Glomerular endothelial cell (primary cell): ENCODE data around the gene SMLR1. TPM values are rescaled to one million over a fixed set of nuclear protein-coding genes. Genes with fewer than 3 reads are reported as not detected.

ENCODE experiments used
- DNase-seq: peaks from one replicate; pipeline ENCODE4 v3.0.0-alpha.2; 2011; ENCODE audit warnings: low read depth, low spot score; ENCODE audit errors: extremely low read depth
- total RNA-seq: library from RNA; depleted of rRNA; stranded (reverse); fragments of >200 nt; gene quantifications from 2 replicates; pipeline ENCODE4 v1.2.3, GENCODE V29; 2015

The SMLR1 gene
- total RNA-seq, 1 donor from 2014 or later = not detected

DNA sequence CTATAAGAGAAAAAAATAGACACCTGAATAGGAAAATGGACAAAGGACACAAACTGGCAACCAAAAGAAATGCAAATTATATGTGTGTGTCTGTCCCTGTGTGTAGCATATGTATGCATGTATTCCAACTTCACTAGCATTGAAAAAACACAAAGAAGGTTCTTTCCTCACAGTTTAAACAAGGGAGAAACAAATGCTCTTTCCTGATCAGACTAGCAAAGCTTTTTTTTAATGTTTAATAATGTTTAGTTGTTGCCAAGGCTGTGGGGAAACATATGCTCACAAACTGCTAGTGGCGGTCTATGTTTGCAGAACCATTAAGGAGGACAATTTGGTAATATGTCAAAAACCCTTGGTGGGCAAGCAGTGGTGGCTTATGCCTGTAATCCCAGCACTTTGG, 22.4 kb downstream of the SMLR1 start:
- no peak for DNase-seq

DNA sequence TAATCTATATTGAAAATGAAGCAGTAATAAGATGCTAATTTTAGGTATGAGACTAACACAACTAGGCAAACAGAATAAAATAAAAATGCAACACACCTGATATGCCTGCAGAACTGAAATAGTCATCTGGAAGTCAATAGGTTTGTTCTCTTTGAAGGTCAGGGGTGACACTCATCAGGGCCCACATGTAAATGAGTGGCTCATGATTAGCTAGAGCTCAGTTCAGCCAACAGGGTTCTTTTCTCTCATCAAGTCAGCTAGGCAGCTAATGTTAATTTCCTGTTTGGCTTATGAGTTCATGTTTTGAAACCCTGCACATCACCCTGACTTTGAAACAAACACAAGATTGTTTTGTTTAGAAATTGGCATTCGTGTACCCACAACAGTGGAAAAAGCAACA, 23.8 kb downstream of the SMLR1 start:
- DNase-seq = no peak

DNA sequence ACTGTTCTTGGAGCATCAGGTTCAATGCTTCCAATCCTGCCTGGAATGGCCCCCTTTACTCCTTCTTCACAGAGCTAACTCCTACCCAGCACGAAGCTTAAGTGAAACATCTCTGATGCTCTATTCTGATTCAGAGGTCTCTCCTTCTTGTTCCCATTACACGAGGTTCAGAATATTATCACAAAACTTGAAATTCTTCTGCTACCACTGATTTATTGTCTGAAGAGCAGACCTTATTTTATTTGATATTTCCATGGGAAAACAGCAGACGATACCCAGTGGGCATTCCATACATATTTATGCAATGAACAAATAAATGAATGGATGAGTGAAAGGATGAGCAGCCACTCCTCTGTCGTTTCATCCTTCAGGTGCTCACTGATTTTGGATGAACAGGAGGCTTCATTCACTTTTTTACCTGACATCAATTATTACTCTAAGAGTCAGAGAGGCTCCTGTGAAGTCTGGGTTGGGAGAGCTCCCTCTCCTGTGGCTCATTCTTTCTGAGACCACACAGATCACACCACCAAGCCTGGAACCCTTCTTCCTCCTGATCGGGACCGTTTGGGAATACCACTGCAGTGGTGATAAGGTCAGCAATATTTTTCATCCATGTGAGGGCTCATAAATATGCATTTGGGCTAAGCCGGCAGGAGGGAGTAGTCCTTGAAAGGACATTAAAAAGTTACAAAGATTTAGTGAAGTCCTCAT, 25.8 kb downstream of the SMLR1 start:
- no peak for DNase-seq

DNA sequence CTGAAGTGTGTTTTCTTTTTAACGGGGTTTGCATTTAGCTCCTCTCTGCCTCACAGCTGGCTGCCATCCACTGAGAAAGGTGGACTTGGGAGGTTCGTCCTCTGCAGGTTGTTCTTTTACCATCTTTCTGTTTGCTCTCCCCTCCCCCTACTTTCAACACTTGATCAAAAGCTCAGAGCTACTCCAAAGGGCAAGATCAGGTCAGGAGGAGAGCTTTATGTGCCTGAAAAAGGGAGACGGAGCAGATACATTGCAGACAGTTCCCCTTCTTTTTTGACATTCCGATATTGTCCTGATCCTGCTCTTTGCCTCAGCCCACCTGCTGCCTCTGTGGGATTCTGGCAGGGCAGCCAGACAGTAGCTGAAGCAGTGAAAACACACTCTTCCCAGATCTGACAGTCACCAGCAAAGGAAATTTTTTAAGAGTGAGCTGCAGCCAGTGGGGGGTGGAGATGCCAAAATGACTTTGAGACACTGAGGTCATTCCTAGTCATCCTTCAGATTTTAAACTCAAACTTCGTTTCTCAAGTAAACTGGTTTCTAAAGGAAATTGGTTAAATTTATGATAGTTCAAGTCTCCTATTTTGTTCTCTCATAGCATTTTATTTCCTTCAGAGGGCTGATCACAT, 26.5 kb downstream of the SMLR1 start:
- DNase-seq = no peak

DNA sequence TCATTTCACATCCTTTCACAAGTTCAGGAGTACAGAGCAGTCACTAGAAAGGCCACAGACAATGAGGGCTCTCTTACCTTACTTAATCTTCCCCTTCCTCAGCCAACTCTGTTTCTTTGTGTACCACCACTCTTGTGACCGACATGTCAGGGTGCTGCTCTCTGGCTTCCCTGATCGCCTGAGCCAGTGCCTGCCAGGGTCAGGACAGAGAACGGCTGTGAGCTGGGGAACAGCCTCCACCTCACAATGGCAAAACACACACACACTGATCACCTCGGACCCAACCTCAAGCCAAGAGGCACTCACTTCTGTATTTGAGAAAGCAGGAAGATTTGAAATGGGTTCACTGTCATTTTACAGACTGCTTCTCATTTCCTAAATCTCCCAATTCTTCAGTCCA, 30.8 kb downstream of the SMLR1 start:
- no peak for DNase-seq

DNA sequence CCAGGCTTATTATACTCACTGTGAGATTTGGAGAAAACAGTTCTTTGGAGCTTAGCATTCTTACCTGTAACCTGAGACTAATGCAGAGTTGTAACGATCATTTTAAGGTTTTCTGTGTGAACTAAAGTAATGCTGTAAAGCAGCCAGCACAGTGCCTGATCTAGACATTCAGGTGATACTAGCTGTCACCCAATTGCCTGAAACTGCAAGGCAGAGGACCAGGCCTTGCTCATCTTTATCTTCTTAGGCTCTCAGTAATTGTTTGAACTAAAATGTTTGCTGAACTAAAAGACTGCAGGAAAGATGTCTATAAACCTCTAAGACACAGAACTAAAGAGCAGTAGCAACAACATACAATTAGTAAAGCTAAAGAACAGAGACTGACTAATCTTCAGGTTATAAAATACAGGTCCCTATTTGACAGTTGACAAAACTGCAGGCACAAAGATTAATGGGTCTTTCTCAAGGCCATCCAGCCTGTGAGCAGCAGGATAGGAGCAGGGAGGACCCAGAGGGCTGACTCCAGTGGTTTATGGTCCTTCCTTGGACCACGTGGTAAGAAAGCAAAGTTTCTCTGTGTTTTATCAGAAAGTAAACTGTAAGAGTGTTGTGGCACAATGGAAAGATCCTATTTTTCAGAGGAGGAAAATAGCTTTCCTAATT, 31.4 kb downstream of the SMLR1 start:
- no peak for DNase-seq

DNA sequence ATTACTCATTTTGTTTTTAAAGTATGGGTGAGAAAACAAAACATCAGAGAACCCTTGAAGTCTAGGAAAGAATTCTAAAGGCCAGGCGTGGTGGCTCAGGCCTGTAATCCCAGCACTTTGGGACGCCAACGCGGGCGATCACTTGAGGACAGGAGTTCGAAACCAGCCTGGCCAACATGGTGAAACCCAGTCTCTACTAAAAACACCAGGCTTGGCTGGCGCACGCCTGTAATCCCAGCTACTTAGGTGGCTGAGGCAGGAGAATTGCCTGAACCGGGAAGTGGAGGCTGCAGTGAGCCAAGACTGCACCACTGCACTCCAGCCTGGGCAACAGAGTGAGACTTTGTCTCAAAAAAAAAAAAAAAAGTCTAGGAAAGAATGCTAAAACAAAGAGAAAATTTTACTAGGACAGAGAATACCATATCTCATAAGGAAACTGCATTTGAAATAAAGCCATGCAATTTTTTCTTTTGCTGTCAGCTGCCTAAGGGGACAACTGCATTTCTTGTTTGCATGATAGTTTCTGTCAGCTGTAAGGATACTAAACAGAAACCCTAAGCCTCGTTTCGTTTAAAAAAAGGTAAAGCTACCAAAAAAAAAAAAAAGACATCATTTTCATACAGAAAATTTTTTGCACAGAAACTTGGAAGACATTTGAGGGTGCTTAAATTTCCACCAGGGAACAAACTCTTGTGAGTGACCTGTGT, 32.1 kb downstream of the SMLR1 start:
- DNase-seq = no peak

DNA sequence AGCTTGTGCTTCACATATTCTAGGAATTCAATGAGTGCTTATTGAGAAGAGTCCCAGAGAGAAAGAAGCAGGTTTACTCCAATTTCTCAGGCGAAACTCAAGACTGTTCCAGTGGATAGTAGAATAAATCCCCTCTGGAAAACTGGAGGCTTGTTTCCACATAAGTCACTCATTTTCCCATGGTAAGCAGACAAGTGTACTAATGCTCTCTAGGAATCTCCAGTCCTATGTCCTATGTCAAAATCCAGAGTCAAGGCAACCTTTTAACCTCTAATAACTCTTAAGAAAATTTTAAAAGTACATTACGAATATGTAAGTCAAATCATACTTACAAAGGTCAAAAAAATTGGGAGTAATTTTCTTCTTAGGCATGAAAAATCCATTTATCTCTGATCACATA, 35.2 kb downstream of the SMLR1 start:
- DNase-seq = no peak

DNA sequence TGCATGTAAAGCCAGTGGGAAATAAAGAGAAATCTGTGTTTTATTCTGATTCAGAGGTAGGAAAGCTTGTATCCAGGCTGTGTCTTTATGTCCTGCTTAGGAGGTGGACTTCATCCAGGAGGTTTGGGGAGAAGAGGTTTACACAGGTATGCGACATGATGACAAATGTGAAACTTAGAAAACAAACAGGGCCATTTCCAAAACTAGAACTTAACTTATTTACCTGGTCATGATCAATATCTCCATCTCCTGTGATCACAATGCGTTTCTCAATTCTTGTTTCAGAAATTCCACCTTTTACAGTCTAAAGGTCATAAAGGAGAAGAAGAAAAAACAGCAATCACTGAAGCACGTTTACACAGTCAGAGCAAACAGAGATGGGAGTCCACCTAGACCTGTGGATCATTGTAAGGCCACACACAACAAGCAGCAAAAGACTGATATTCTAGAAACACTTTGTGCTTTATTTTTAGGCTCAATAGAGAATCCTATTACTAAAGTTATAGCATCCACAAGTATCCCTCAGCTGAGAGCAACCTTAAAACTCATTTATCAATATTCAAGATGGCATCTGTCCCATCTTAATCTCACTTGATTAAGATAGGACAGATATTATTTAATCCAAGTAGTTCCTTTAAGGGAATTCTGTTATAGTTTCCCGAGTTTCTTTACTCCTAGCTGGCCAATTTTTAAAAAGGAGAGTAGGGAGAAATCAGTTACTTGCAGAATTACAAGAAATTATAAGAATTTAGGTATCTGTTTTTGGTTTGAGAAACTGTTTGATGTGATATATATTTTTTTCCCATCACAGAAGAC, 36.4 kb downstream of the SMLR1 start:
- no peak for DNase-seq

DNA sequence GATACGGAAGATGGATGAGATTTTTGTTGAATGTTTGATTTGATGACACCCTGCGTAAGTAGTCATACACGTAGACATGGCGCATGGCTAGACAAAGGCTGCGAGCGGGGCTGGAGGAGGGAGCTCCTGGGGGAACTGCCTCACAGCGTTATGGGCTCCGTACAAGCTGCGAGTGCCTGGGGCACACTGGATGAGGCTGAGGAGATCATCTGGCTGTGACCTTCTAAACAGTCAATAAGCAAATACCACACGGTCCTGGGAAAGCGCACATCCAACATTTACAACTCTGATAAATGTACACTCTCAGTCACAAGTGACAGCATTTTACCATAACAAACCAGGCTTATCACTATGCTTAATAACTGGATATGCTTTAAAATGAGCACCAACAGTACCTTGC, 37.1 kb downstream of the SMLR1 start:
- DNase-seq = no peak

DNA sequence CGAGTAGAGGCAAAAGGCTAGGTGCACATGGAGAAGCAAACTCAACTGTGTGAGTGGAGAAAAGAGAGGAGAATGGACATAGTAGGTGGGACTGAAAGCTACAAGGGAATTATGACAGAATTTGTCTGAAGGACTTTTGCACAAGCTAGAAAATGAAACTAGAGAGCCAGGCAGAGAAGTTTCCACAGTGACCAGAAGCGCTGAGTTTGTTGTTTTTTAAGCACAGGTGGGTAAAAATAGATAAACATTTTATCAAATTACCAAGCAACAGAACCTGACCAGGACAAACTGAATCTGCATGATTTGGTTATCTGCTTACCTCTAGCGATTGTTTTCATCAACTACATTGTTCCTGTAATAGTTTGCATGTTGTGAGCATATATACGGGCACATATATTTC, 38.6 kb downstream of the SMLR1 start:
- no peak for DNase-seq

DNA sequence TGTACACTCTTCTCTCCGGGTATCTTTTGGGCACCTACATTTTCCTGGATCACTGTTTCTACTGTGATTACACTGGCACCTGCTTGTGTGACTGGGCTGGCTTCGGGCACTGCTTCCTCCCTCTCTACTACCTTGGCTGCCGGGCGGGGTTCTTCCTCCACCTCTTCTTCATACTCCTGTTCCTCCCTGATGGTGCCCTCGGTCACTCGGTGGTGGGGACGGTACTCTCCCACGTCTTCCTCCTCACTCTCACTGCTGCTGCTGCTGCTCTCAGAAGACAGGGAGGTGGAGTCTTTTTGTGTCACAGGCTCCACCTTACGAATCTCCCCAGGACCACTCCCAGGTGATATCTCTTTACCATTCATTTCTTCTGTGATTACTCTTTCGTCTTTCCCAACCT, 42.5 kb downstream of the SMLR1 start:
- DNase-seq = no peak

DNA sequence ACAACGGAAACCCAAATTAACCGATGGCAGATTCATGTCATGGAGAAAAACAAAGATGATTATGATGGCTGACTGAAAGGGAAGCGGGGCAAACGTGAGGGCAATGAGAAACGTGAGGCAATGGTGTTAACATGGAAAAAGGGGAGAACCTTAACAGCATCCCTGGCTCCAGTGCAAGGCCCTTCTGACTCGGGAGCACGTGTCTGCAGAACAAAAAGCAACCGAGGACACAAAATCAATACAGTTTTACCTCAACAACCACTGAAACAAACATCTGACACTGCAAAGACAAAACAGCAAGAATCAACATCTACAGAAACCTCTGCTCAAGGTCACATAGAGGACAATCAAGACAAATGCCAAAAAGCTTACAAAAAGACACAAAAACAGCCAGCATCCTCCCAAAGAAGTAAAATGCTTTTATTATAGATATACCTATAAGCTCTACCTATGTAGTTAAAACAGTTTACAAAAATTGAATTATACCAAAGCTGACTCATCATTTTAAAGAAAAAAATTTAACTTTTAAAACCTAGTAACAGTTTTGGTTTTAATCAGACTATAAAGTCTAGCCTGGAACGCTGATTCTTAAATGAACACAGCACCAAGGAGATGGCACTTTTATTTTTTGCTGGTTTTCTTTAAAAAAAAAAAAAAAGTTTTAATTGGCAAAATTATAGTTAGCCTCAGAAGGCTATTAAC, 43.1 kb downstream of the SMLR1 start:
- DNase-seq = no peak

DNA sequence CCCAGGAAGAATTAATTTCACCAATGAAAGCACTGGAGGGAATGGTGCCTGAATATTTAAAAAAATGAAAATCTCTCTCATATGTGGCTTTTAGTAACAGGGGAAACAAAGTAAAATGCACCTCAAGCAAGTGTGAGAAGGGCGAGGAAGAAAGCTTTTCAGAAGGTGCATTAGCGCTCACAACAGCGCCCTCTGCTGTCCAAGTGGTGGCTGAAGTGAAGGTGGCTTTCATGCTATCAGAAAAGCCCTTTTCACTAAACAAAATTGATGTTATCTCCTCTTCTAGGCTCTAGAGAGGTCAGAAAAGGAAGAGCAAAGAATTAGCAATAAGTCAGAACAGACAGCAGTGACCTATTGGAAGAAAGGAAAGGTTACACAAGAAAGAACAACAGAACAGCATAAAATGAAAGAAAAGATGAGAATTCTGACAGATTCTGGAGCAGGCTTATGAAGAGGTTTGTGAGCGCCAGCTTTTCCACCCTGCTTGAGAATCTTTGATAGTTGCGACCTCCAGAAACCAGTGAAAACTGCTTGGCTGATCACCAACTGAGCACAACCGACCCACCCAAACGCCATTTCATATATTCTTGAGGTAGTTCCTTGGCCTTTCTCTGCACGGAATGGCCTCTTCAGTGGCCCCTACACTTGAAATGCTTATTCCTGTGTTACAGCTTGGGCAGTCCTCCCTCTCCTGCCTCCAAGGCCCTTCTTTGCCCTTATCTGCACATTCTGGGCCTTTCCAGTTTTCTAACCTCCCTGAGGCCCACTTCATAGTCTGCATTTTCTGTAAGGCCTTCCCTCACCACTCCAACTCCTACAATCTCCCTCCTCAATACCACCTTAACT, 45.3 kb downstream of the SMLR1 start:
- DNase-seq = peak; percentile 16

DNA sequence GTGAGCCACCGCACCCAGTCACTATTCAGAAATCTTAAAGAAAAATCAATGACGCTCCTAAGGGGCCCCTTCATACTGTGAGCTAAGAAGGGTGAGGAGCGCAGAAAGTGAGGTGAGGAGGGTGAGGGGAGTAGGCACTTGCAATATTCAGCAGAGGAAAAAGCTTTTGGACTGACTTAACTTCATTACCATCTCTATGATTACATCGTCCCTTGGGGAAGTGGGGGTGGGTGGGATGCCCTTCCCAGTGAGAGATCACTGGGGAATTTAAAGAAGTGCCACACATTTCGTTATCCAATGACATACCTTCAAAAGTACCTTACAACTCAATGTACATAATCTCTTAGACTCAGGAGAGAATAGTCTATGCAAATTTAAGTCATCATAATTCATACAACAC, 46.5 kb downstream of the SMLR1 start:
- no peak for DNase-seq

DNA sequence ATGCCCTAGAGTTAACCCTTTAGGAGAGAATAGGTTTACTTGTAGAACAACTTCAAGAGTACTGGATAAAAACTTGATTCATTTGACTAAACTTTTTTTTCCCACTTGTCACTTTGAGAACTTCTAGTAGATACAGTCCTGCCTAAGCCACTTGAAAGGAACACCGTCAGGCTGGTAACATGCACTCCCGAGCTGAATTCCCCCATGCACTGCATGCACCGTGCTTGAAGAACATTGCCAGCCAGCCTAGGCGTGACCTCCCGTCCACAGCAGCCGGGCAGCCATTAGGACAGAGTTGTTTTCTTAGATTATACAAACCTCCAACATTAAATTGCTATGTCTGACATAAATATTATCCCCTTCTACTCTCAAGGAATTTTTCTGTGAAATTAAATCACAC, 52.6 kb downstream of the SMLR1 start:
- no peak for DNase-seq

DNA sequence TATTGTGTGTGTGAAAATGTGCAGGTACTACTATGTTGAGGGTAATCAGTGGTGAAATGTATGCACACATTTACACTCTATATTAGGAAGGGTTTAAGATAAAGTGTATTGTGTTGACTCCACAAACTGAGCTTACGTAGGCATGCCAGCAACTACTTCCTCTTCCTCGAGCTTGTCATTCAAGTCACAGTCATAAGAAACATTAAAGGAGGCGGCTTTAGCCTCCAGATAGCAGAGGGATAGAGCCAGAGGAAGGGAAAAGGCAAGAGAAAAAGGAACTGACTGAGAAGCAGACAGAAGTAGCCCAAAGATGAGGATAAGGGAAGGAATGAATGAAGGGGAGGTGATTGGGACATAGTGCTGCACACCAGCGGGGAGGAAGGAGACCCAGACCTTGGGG, 55.2 kb downstream of the SMLR1 start:
- DNase-seq = no peak

DNA sequence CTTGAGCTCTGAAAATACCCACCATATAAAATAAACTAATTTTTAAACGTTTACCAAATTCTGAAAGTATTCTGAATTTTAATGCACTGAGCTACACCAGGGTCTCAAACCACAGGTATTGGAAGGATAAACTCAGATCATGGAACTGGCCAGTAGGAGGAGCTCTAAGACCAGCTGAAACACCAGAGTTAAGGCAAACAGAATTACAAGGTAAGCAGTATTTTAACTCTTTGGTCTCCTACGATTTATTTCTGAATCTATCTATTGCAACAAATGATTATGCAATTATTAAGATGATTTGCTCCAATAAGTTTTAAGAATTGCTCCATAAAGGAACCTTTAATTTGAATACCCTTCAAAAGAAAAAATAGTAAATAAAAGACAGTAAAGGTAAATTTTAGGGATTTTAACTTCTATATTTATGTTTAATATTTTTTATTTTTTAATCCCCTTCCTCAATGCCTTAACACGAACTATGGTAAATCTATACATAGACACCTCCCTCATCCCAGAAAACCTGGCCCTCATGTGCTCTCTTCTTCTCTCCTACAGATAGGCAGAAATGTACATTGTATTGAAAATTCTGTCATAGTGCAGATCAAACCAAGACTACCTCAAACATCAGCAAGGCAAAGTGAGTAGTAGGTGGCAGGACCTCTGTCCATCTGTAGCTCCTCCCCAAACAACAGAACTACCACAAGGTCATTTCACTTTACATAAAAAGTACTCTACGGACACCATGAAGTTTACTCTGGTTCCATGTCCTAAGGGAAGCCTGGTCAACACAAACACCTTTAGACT, 58.4 kb downstream of the SMLR1 start:
- DNase-seq = peak; percentile 80
